IMR-90 (cell line): ENCODE results near the gene SORL1.

ENCODE experiments used
- BHLHE40 ChIP-seq: fragments of 150-350 bp; IDR thresholded peaks from 2 replicates; pipeline ENCODE4 v1.6.1; 2016; ENCODE audit warnings: mild to moderate bottlenecking, low read depth, low read length
- CEBPB ChIP-seq: IDR thresholded peaks from 2 replicates; pipeline ENCODE4 v1.6.1; 2012; ENCODE audit warnings: low read depth, low read length, improper control_type of control experiment
- ELK1 ChIP-seq: fragments of 150-350 bp; IDR thresholded peaks from 2 replicates; pipeline ENCODE4 v1.6.1; 2016; ENCODE audit warnings: low read depth, mild to moderate bottlenecking, low read length, moderate library complexity, borderline replicate concordance
- POLR2A ChIP-seq: IDR thresholded peaks from 2 replicates; pipeline ENCODE4 v1.6.1; 2012; ENCODE audit warnings: mild to moderate bottlenecking, low read depth, low read length
- SMC3 ChIP-seq: fragments of 150-350 bp; IDR thresholded peaks from 2 replicates; pipeline ENCODE4 v1.6.1; 2016; ENCODE audit warnings: low read depth, mild to moderate bottlenecking, antibody characterized with exemption, low read length, moderate library complexity
- TF ChIP-seq, protein P1 (sequence below): fragments of 150-350 bp; IDR thresholded peaks from 2 replicates; pipeline ENCODE4 v1.6.1; 2017; ENCODE audit warnings: mild to moderate bottlenecking, antibody characterized with exemption, low read length, low read depth
- TF ChIP-seq, protein P2 (sequence below): conservative IDR thresholded peaks from 2 replicates; pipeline ENCODE4 v1.5.1; 2012; ENCODE audit warnings: mild to moderate bottlenecking, low read depth, low read length, improper control_type of control experiment

DNA sequence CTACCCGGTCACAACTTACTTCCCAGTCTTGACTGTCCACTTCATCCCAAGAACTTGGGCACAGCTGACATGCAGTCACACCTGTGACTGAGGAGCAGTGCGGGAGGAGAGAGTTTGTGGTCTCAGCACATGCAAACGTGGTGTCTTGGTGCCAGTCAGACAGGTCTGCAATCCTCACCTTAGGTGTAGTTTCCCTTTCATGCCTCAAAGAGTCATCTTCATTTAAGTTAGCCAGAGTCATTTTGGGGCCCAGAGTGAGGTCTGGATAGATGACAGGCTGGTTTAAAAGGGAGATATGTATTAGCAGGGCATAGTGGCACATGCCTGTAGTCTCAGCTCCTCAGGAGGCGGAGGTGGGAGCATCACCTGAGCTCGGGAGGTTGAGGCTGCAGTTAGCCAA is 109.1 kb downstream of the SORL1 start:
- TF ChIP-seq POLR2A, result no peak
- TF ChIP-seq, protein P1, sequence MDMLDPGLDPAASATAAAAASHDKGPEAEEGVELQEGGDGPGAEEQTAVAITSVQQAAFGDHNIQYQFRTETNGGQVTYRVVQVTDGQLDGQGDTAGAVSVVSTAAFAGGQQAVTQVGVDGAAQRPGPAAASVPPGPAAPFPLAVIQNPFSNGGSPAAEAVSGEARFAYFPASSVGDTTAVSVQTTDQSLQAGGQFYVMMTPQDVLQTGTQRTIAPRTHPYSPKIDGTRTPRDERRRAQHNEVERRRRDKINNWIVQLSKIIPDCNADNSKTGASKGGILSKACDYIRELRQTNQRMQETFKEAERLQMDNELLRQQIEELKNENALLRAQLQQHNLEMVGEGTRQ, result no peak
- TF ChIP-seq, protein P2, sequence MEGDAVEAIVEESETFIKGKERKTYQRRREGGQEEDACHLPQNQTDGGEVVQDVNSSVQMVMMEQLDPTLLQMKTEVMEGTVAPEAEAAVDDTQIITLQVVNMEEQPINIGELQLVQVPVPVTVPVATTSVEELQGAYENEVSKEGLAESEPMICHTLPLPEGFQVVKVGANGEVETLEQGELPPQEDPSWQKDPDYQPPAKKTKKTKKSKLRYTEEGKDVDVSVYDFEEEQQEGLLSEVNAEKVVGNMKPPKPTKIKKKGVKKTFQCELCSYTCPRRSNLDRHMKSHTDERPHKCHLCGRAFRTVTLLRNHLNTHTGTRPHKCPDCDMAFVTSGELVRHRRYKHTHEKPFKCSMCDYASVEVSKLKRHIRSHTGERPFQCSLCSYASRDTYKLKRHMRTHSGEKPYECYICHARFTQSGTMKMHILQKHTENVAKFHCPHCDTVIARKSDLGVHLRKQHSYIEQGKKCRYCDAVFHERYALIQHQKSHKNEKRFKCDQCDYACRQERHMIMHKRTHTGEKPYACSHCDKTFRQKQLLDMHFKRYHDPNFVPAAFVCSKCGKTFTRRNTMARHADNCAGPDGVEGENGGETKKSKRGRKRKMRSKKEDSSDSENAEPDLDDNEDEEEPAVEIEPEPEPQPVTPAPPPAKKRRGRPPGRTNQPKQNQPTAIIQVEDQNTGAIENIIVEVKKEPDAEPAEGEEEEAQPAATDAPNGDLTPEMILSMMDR, result no peak
- TF ChIP-seq ELK1, result no peak
- TF ChIP-seq BHLHE40, result no peak
- TF ChIP-seq CEBPB, result no peak
- TF ChIP-seq SMC3, result no peak
